ENCODE results near the gene ZFYVE21. TPM values are rescaled to one million over a fixed set of nuclear protein-coding genes. Genes with fewer than 3 reads are reported as not detected.

The ZFYVE21 gene
- total and polyA plus RNA-seq, 2 donors from 2014 or later = 67.8 to 70.9 TPM

DNA sequence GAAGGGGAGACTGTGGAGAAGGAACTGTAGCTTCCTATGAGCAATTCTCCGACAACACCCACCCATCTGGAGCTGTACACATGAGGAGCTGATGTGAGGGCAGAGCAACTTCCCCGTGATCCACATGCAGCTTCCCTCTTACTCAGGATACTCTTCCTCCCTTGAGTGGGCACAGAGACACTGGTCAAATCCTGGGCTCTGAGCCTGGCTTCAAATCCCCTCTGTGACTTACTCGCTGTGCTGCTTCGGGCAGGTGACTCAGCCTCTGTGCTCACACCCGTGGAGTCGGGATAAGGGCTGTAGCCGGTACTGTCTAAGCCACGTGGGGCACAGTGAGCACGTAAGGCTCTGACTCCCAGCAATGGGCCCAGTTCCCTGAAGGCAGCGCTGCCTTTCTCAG, 31.1 kb downstream of the ZFYVE21 start:
- FAIRE-seq = no peak
- no peaks in the 10 kb centered on the region for H3K27me3 ChIP-seq (ENCODE audit: control insufficient read depth, insufficient read depth, low read length)
- no peak overlapping the region for H3K4me3 ChIP-seq (ENCODE audit: low read length in 3 of 3)
- peaks cover 0 to 17% (median 13%) of the 10 kb centered on the region in 3 donors for H3K36me3 ChIP-seq (ENCODE audit: control insufficient read depth in 2 of 3, insufficient read depth in 3 of 3, low read length in 3 of 3)
- no peak overlapping the region for H3K27ac ChIP-seq (ENCODE audit: low read depth in 2 of 2, low read length in 2 of 2)
- no peaks in the 10 kb centered on the region for H3K9me3 ChIP-seq (ENCODE audit: control insufficient read depth in 2 of 3, insufficient read depth in 1 of 3, low read length in 3 of 3)
- intact Hi-C loops (cut with DNase I) = no loop called here
- TF ChIP-seq, protein P1, sequence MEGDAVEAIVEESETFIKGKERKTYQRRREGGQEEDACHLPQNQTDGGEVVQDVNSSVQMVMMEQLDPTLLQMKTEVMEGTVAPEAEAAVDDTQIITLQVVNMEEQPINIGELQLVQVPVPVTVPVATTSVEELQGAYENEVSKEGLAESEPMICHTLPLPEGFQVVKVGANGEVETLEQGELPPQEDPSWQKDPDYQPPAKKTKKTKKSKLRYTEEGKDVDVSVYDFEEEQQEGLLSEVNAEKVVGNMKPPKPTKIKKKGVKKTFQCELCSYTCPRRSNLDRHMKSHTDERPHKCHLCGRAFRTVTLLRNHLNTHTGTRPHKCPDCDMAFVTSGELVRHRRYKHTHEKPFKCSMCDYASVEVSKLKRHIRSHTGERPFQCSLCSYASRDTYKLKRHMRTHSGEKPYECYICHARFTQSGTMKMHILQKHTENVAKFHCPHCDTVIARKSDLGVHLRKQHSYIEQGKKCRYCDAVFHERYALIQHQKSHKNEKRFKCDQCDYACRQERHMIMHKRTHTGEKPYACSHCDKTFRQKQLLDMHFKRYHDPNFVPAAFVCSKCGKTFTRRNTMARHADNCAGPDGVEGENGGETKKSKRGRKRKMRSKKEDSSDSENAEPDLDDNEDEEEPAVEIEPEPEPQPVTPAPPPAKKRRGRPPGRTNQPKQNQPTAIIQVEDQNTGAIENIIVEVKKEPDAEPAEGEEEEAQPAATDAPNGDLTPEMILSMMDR (IDR thresholded peaks at IDR 0.05; ENCODE audit: borderline replicate concordance, extremely low read depth, insufficient read depth) = no peak
- no peak for DNase-seq
- peaks cover 0 to 5% (median 0%) of the 10 kb centered on the region in 3 donors for H3K4me1 ChIP-seq (ENCODE audit: control insufficient read depth in 2 of 3, insufficient read depth in 2 of 3, low read depth in 1 of 3, low read length in 3 of 3)
- H3K9ac ChIP-seq (ENCODE audit: low read length in 3 of 3) = no peak overlapping the region

DNA sequence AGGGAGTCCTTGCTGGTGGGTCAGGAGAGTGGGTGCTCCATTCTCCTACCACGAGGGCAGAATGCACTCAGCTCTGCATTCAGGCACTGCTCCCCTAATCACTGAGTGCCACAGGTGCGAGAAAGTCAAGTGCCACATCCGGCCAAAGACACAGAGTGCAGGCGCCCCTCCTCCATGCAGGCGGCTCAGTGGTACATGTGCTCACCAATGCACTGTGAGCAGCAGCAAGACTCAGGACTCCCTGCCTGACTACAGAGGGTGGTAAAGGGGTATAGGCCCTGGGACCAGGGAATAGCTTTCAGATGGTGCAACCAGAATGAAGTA, 32.9 kb downstream of the ZFYVE21 start:
- DNase-seq (no peak), FAIRE-seq (no peak)
- TF ChIP-seq, protein P1 (IDR thresholded peaks at IDR 0.05; ENCODE audit: borderline replicate concordance, extremely low read depth, insufficient read depth) = no peak
- intact Hi-C loops (cut with DNase I) = no loop called here
- no peaks in the 10 kb centered on the region for H3K9me3 ChIP-seq (ENCODE audit: control insufficient read depth in 2 of 3, insufficient read depth in 1 of 3, low read length in 3 of 3)
- no peak overlapping the region for H3K27ac ChIP-seq (ENCODE audit: low read depth in 2 of 2, low read length in 2 of 2)
- H3K27me3 ChIP-seq (ENCODE audit: control insufficient read depth, insufficient read depth, low read length) = no peaks in the 10 kb centered on the region
- H3K9ac ChIP-seq (ENCODE audit: low read length in 3 of 3) = no peak overlapping the region
- no peak overlapping the region for H3K4me3 ChIP-seq (ENCODE audit: low read length in 3 of 3)
- H3K4me1 ChIP-seq (ENCODE audit: control insufficient read depth in 2 of 3, insufficient read depth in 2 of 3, low read depth in 1 of 3, low read length in 3 of 3) = peaks cover 0 to 5% (median 0%) of the 10 kb centered on the region in 3 donors
- peaks cover 0 to 19% (median 13%) of the 10 kb centered on the region in 3 donors for H3K36me3 ChIP-seq (ENCODE audit: control insufficient read depth in 2 of 3, insufficient read depth in 3 of 3, low read length in 3 of 3)

DNA sequence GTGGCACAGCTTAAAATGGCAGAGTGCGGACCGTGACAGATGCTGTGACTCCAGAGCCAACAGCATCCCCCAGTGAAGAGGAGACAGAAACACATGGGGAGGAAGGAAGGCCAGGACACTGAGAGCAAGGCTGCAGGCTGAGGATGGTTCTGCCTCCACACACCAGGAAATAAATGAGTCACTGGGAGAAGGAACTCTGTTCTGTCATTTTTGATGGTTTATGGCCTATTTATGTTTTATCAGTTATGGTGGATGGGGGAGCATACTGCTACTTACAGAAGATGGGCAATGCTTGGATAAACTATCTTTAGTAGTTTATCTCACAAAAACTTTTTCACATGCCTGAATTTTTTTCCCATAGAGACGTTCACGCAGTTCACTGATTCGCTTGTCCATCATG, 33.8 kb downstream of the ZFYVE21 start:
- Histone ChIP-seq H3K9ac (ENCODE audit: low read length in 3 of 3) (no peak overlapping the region), H3K27me3 (ENCODE audit: control insufficient read depth, insufficient read depth, low read length) (no peaks in the 10 kb centered on the region), H3K4me3 (ENCODE audit: low read length in 3 of 3) (no peak overlapping the region), H3K9me3 (ENCODE audit: control insufficient read depth in 2 of 3, insufficient read depth in 1 of 3, low read length in 3 of 3) (no peaks in the 10 kb centered on the region), H3K4me1 (ENCODE audit: control insufficient read depth in 2 of 3, insufficient read depth in 2 of 3, low read depth in 1 of 3, low read length in 3 of 3) (peaks cover 0 to 5% (median 0%) of the 10 kb centered on the region in 3 donors), H3K36me3 (ENCODE audit: control insufficient read depth in 2 of 3, insufficient read depth in 3 of 3, low read length in 3 of 3) (peaks cover 0 to 19% (median 15%) of the 10 kb centered on the region in 3 donors), H3K27ac (ENCODE audit: low read depth in 2 of 2, low read length in 2 of 2) (no peak overlapping the region)
- intact Hi-C loops (cut with DNase I) = no loop called here
- DNase-seq (no peak), FAIRE-seq (no peak)
- TF ChIP-seq, protein P1 (IDR thresholded peaks at IDR 0.05; ENCODE audit: borderline replicate concordance, extremely low read depth, insufficient read depth) = no peak

DNA sequence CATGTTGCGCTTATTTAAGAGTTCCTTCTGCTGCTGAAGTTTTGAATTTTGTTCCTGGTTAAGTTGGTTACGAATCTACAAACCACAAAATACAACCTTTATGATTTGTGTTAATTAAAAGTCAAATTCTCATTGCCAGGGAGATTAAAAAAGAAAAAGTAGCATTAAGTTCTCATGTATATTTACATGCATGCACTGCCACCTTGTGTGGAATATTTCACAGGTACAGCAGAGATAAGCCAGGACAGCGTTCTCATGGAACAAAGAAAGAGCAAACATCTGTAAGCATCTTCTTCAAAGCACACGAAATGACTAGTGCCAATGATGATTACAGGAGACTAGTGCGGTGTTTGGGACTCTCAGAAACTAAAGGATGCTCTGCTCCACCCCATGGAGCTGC, 34.2 kb downstream of the ZFYVE21 start:
- FAIRE-seq = no peak
- no peaks in the 10 kb centered on the region for H3K9me3 ChIP-seq (ENCODE audit: control insufficient read depth in 2 of 3, insufficient read depth in 1 of 3, low read length in 3 of 3)
- H3K27me3 ChIP-seq (ENCODE audit: control insufficient read depth, insufficient read depth, low read length) = no peaks in the 10 kb centered on the region
- H3K9ac ChIP-seq (ENCODE audit: low read length in 3 of 3) = no peak overlapping the region
- DNase-seq = no peak
- H3K4me3 ChIP-seq (ENCODE audit: low read length in 3 of 3) = no peak overlapping the region
- peaks cover 0 to 19% (median 13%) of the 10 kb centered on the region in 3 donors for H3K36me3 ChIP-seq (ENCODE audit: control insufficient read depth in 2 of 3, insufficient read depth in 3 of 3, low read length in 3 of 3)
- no peak overlapping the region for H3K27ac ChIP-seq (ENCODE audit: low read depth in 2 of 2, low read length in 2 of 2)
- peaks cover 0 to 5% (median 0%) of the 10 kb centered on the region in 3 donors for H3K4me1 ChIP-seq (ENCODE audit: control insufficient read depth in 2 of 3, insufficient read depth in 2 of 3, low read depth in 1 of 3, low read length in 3 of 3)
- TF ChIP-seq, protein P1 (IDR thresholded peaks at IDR 0.05; ENCODE audit: borderline replicate concordance, extremely low read depth, insufficient read depth) = no peak
- intact Hi-C loops (cut with DNase I) = no loop called here
